LoVo (cell line): ENCODE data around the gene PRRC2A.

Experiments used
- DNase-seq: peaks from one replicate; pipeline ENCODE4 v3.0.0-alpha.2; 2016; ENCODE audit warnings: low spot score

PRRC2A gene

DNA sequence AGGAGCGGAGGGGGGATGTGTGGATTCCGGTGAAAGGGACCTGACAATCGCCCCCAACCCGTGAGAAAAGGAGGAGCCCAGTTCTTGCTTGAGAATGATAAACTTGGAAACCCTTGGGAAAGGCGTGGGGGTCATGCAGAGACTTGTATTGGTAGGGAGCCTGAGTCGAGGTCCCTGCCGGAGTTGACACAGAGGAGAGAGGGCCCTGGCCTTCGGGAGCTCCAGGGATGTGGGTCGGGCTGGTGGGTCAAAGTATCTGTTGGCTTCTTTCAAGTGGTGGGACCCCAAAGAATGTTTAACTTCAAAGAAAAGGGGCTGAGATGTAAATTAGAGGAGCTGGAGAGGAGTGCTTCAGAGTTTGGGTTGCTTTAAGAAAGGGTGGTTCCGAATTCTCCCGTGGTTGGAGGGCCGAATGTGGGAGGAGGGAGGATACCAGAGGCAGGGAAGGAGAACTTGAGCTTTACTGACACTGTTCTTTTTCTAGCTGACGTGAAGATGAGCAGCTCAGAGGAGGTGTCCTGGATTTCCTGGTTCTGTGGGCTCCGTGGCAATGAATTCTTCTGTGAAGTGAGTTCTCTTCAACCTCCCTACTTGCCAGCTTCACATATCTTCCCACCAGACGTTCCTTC, 45.9 kb downstream of the PRRC2A start:
- DNase-seq = no peak

DNA sequence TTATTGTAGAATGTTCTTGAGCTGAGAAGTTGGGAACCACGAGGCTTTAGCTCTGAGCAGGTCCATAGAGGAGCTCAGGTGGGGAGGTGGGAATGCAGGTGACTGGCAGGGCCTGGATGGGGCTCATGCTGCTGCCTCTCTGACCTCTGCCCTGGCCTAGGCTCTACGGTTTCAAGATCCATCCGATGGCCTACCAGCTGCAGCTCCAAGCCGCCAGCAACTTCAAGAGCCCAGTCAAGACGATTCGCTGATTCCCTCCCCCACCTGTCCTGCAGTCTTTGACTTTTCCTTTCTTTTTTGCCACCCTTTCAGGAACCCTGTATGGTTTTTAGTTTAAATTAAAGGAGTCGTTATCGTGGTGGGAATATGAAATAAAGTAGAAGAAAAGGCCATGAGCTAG, 49.2 kb downstream of the PRRC2A start, which contains the start of gene LY6G5B:
TSS of gene LY6G5B (plus strand) at position 301 of the 400 bp plus-strand sequence. CDS start 975 bp downstream, outside the sequence.
- DNase-seq = no peak

GRCh38 chr6:31676322-31676903, 55.9 kb downstream of the PRRC2A start:
- DNase-seq = no peak

DNA sequence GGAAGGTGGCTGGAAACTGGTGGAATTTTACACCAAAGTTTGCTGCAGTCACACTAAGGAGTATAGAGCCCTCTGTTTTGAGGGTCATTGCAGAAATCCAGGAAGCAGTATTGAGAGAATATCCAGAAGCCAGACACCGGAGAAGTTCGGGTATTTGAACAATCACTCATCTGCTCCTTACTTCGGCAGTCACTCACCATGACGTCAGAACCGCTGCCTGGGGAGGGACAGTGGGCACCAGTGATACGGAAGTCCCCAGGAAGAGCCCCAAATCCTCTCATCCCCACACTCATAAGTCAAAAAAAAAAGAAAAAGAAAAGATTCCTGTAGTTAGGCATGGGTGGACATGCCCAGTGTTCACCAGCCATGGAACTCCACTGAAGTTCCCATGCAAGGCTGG, 56.4 kb downstream of the PRRC2A start:
- DNase-seq = no peak

- DNase-seq = no peak
Observed at GRCh38 chr6:31677955-31678354, 57.4 kb downstream of the PRRC2A start.

DNA sequence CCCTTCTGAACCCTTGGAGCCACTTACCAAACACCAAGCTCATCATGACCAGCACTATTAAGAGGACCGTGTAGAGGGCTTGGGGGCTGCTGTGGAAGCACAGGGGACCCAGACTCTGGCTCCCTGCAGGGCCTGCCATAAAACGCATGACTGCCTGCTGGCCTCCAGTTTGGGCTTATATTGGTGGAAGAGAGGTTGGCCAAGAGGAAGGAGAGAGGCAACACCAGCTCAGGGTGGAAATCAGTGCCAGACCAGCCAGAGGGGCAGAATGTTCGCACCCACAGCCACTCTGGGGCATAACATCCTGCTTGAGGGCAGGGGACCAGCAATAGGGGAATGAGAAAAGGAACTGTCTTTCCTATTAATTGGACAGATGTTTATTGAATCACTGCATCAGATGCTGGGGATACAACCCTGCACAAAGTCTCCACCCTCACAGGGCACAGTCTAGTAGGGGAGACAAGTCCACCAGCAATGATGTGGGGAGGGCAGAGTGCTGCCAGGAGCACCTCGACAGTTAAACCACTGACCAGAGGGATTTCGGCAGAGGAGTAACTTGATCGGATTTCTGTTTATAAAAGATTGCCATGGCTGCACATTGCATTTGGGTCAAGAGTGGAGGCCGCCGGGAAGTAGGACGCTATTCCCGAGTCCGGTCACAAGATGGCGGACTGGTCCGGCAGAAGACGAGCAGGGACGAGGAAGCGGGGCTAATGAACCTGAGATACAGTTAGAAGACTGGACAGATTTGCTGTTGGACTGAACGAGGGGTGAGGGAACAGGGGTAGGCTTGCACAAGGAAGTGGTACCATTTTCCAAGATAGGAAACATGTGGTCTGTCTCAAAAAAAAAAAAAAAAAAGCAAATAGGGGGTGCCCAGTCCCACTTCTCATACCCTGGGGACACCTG, 60.0 kb downstream of the PRRC2A start, which contains the start of gene LY6G5C:
TSS of gene LY6G5C (minus strand) at position 842 of the 909 bp plus-strand sequence. CDS start at position 148, 694 bp downstream.
- DNase-seq = peak; percentile 79

DNA sequence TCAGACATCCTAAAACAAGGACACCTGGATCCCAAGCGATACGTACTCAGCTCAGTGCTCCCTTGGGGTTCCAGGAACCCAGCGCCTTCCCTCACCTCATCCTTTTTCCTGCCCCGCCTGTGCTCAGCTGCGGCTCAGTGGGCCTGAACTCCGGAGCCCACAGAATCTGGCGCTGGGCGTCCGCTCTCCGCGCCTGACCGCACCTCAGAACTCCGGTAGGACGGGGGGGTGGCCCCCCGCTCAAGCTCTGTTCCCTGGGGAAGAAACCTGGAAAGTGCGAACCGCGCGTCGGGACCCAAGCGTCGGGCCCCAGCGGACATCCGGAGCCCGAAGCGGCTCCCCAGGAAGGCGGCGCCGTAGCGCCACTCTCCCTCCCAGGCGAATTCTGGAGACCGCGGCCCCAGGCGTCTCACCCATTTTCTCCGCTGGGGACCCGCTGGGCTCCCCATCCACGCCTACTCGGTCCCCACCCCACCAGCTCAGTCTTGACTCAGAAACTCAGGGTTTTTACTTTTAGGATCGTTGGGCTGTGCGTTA, 60.7 kb downstream of the PRRC2A start:
- peak; percentile 31 for DNase-seq

- DNase-seq = no peak
Observed at GRCh38 chr6:31683591-31683990, 63.1 kb downstream of the PRRC2A start.

GRCh38 chr6:31686483-31686882, 66.0 kb downstream of the PRRC2A start:
- no peak for DNase-seq

GRCh38 chr6:31687321-31687720, 66.8 kb downstream of the PRRC2A start:
- no peak for DNase-seq
